Peyer's patch (tissue), 4 donors: ENCODE data around the gene CCDC187.

Experiments
- POLR2A ChIP-seq, 2 donors: fragments of 450-650 bp; IDR thresholded peaks; one replicate each; pipeline ENCODE4 v1.5.1; 2017; ENCODE audit warnings: antibody characterized with exemption in 2 of 2, mild to moderate bottlenecking in 2 of 2, moderate library complexity in 2 of 2
- TF ChIP-seq, protein P1 (sequence below), 6 experiments: fragments of 450-650 bp in 4 of 6; fragments of 200-600 bp in 2 of 6; sonication (generic) in 1 of 6; IDR thresholded peaks; one replicate each; pipeline ENCODE4 v1.5.1; 2017 to 2019; ENCODE audit warnings: antibody characterized with exemption in 6 of 6, mild to moderate bottlenecking in 3 of 6, moderate library complexity in 1 of 6

DNA sequence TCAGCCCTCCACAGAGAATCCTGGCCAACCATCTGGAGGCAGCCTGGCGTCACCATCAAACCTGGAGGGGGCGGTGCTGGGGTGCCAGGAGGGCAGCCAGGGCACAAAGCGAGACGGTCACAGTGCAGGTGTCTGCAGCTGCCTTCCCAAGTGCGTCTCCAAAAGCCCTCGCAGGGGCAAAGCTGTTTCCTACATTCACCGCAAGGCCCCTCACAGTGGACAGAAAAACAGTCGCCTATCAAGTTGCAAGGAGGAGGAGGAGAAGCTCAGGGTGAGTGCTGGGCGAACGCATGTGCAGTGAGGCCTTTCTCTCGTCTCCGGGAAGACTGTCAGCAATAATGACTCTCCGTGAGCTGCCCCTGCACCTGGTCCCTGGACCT, 81.0 kb downstream of the CCDC187 start:
- TF ChIP-seq POLR2A (IDR thresholded peaks at IDR 0.05), result no peak
- TF ChIP-seq, protein P1, sequence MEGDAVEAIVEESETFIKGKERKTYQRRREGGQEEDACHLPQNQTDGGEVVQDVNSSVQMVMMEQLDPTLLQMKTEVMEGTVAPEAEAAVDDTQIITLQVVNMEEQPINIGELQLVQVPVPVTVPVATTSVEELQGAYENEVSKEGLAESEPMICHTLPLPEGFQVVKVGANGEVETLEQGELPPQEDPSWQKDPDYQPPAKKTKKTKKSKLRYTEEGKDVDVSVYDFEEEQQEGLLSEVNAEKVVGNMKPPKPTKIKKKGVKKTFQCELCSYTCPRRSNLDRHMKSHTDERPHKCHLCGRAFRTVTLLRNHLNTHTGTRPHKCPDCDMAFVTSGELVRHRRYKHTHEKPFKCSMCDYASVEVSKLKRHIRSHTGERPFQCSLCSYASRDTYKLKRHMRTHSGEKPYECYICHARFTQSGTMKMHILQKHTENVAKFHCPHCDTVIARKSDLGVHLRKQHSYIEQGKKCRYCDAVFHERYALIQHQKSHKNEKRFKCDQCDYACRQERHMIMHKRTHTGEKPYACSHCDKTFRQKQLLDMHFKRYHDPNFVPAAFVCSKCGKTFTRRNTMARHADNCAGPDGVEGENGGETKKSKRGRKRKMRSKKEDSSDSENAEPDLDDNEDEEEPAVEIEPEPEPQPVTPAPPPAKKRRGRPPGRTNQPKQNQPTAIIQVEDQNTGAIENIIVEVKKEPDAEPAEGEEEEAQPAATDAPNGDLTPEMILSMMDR (IDR thresholded peaks at IDR 0.05), result no peak
